GM21360 (cell line): ENCODE results near the gene PSD4.

Experiments
- ATAC-seq: cut with Tn5 transposase; IDR thresholded peaks from one replicate; pipeline ENCODE4 v1.9.1; 2021; ENCODE audit warnings: mild to moderate bottlenecking, moderate library complexity; ENCODE audit not compliant: unreplicated experiment

PSD4 gene

GRCh38 chr2:113167115-113167932 is 6.4 kb upstream of the PSD4 start:
- no peak for ATAC-seq

GRCh38 chr2:113167962-113168340 is 5.8 kb upstream of the PSD4 start:
- no peak for ATAC-seq

DNA sequence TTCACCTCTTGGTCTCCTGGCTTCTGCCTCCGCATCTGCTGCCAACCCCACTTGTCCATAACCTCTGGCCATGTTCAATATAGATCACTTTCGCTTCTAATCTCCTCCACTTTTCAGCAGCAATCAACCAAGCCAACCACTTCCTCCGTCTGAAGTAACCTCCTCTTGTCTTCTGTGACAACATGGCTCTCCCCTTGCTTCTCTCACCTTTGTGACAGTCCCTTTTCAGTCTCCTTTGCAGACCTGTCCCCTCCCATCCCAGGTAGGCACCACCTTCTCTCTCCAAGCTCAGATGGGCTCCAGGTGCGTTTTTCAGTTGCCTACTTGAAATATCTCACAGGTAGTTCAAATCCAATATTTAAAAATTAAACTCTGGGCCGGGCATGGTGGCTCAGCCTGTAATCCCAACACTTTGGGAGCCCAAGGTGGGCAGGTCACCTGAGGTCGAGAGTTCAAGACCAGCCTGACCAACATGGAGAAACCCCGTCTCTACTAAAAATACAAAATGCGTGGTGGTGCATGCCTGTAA is 4.7 kb upstream of the PSD4 start:
- ATAC-seq: no peak

DNA sequence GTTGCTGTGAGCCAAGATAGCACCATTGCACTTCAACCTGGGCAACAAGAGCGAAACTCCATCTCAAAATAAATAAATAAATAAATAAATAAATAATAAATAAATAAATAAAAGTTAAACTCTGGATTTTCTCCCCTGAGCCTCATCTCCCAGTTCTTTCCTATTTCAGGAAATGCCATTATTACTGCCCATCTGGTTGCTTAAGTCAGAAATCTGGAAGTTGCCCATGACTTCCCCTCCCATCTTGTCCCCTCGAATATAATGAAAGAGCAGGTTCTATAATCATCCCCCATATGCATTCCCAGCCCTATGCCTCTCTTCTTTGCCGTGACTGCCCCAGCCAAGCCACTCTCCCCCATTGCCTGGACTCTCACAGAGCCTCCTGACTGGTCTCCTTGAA is 4.2 kb upstream of the PSD4 start:
- no peak for ATAC-seq

DNA sequence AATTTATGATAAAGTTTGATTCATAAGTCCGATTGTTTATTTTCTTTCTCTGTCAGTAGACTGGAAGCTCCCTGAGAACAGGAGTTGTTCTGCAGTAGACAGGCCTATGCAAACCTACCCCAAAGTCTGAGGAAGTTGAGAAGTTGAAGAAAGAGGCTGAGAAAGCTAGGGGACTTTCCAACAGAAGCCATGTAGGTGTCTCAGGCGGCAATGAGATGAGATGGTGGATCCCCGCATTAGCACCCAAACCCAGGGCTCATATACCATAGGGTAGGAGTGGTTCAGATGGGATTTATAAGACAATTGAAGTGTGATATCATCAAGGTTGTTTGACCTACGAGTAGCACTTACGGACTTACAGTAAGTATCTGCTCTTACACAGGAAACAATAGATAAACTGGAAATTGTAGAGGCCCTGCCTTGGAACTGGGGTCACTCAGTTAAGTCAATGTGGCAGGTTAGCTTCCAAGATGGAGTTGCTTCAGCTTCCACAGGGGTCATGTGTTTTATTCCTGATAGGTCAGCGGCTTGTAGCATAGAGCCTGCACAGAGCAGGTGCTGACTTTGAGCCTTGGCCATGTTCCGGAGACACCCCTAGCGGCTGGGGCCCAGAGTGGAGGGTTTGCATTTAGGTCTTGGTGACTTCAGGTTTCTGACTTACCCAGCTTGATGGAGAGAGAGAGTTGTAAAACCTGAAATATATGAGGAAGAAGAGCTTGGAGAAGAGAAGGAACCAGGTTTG is 2.3 kb upstream of the PSD4 start:
- no peak for ATAC-seq

DNA sequence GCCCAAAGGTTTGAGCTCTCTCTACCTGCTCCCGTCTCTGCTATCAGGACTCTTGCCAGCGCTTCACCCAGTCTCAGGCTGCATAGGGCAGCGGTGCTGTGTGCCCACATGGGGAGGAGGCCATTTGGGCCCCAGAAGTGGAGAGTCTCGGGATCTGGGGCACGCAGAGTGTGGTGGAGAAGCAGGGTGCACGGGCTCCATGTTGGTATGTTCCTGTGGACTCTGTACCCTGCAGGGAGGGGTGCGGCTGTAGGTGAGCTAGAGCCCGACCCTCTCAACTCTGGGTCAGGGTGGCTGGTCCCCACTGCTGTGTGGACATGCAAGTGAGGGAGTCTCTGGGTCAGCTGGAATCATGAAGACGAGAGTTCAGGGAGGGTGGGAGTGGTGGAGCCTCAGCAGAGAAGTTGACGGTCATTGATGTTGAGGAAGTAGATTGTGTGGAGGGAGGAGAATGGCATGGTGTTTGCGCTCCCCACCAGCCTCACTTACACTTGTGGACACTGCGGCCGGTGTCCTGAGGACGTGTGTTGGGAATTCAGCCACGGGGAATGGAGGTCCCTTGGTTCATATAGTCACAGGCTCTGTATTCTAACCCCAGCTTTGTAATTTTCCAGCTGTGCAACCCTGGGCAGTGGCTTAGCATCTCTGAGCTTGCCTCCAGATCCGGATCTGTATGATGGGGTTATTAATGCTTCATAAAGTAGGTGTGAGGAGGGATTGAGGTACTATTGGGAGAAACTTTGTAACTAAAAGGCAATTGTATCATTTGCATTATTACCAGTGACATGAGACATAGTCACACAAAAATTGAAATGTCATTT is 840 bp upstream of the PSD4 start:
- ATAC-seq: no peak

DNA sequence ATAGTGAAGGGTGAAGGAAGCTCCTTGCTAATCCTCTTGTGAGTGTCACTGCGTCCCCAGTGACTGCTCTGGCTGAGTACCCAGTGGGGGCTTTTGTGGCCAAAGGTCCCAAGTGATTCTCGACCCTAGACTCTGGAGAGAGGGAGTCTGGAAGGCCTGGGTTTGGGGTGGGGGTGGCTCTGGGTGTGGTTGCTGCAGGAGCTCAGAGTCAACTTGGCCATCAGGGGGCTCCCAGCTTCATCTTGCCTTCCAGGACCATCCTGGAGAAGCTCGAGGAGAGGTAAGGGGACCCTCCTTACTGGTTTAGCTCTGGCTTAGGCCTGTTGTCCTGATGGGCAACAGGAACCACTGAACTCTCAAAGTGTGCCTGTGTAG is 592 bp downstream of the PSD4 start:
- no peak for ATAC-seq

DNA sequence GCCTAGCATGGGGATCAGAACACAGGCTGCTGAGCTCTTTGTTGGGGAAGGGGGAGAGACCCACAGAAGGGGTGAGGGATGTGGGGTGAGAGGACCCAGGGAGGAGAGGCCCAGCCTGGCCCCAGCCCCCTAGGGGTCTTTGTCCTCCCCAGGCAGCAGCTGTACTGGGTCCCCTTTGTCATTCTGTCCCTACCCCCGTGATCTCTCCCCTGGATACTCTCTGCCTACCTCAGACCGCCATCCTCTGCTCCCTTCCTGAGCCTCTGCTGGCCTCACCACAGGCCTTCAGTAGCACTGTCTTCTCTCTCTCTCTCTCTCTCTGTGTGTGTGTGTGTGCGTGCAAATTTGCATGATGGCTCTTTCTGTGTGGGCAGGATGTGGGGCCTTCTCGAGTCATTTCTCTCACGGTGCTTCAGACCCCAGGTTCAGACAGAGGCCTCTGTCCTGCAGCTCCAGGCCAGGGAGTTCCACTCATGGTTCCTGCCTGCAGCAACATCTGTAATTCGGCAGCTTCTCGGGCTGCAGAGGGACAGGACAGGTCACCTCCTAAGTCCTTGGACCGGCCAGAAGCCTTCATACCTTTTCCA is 1.4 kb downstream of the PSD4 start:
- peak; percentile 60 for ATAC-seq

DNA sequence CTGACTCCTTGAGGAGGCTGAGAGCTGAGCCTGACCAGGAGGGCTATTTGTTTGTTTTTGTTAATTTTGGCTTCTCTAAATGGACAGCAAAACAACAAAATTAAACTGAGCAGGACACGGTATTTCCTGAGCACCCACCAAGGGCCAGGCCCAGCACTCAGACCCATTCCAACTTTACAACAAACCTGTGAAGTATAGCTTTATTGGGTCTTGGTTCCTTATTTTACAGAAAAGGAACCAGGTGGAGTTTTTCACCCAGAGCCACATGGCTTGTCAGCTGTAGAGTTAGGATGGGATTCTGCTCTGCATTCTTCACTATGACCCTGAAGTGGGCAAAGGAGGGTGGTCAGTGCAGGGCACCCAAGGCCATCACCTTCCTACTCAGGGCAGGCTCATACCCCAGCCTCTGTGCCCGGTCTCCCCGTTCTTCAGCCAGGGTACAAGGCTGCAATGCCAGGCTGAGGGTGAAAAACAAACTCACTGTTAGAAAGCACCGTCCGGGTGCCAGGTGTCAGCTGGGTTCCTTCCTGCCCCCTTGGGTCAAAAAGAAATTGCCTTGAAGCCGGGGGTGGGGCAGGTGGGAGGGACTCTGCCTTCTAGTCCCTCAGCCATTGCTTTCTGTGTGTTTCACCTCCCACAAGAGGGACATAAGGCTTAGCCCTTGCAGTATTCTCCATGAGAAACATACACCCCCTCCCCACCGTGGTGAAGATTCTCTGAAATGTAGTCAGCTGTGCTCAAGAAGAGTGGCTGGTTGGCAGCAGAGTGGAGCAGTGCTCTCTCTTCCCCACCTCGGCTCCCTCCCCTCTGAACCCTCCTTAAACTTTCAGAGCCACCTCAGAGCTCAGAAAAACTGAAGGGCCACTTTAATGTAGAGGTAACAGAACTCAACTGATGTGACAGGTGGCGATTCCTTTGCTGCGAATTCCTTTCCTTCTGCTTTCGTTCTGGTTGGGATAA is 2.2 kb downstream of the PSD4 start:
- no peak for ATAC-seq

DNA sequence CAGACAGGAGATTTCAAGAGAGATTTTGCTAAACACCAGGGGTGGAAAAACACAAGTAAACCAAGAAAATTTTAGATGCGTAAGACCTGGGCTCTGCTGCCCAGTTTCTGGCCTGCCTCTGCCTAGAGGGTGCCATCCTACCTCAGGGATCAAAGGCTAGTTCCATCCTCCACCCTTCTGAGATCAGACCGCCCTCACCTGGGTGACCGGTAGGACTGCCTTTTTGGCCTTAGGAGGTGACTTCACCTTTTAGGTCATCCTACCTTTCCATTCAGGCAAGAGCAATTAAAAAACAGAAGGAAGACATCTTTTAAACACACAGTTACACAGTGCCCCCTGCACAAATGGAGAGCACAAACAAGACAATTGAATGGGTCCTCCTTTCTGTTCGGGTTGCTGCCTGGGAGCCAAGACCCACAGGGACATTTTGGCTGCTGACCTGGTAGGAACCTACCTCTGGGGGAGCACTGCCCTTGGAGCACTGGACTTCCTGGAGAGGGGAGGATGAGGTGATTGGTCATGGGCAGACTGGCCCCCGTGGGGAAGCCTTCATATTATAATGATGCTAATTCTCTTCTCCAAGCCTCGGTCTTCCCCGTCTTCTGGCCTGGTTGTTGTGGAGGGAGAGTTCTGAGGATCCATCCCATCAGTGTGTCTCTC is 3.1 kb downstream of the PSD4 start:
- no peak for ATAC-seq

GRCh38 chr2:113178069-113178746 is 4.4 kb downstream of the PSD4 start:
- ATAC-seq: no peak

DNA sequence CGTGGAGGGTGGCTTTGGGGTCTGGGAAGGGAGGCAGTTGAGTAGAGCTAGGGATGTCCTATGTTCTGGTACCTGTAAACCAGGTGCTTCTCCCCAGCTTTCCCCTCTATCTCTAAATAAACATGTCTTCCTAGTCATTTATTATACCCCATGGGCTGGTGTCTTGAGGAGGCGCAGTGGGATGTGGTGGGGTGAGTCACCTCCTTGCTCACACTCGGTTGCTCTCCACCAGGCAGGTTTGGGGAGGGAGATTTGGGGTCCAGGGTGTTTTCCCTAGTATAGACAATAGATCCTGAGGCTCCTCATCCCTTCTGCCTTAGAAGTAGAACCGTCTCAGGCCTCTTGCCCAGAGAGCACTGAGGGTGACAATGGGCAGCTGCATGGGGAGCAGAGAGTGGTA is 5.1 kb downstream of the PSD4 start:
- ATAC-seq: no peak

DNA sequence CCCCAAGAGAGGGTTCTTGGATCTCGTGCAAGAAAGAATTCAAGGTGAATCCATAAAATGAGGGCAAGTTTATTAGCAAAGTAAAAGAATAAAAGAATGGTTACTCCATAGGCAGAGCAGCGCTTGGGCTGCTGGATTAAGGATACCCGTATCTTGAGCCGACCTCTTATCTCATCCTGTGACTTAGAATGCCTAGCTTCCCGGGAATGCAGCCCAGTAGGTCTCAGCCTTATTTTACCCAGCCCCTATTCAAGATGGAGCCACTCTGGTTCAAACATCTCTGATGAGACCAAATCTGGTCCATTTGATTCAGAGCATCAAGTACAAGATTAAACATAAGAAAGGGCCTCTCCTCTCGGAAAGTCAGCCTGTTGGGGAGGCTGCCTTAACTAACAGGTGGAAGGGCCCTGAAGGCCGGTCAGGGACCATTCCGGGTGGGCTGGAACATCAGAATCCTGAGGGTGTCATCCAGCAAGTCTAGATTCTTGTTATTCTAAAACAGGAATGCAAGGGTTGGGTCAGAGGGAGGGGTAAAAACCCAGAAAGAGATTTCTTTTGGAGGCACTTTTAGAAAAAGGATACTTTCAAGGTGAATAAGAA is 5.8 kb downstream of the PSD4 start:
- ATAC-seq: no peak

- ATAC-seq: no peak
Measured at GRCh38 chr2:113180131-113180946, 6.6 kb downstream of the PSD4 start.

- ATAC-seq: no peak
Measured at GRCh38 chr2:113181258-113182051, 7.7 kb downstream of the PSD4 start.

- no peak for ATAC-seq
Measured at GRCh38 chr2:113182471-113183260, 8.9 kb downstream of the PSD4 start.
